Measurements from ENCODE around the gene LRRC27.

DNA sequence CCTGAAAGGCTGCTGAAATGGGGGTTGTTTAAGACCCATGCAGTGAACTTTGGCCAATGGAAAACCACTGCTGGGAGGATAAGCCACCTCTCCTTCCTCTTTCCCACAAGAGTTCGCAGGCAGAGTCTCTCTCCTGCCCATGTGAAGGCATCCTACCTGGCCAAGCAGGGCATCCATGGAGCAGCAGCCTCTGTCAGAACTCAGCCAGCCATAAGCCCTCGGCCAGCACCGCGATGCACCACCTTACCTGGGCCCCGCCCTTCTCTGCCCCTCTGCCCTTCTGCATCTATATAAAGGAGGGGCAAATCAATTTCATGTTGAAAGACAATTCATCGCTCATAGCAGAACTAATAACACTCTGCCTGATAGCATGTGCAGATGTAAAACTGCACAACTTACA lies 18.1 kb upstream of the LRRC27 start:
- TF ChIP-seq, protein P1, sequence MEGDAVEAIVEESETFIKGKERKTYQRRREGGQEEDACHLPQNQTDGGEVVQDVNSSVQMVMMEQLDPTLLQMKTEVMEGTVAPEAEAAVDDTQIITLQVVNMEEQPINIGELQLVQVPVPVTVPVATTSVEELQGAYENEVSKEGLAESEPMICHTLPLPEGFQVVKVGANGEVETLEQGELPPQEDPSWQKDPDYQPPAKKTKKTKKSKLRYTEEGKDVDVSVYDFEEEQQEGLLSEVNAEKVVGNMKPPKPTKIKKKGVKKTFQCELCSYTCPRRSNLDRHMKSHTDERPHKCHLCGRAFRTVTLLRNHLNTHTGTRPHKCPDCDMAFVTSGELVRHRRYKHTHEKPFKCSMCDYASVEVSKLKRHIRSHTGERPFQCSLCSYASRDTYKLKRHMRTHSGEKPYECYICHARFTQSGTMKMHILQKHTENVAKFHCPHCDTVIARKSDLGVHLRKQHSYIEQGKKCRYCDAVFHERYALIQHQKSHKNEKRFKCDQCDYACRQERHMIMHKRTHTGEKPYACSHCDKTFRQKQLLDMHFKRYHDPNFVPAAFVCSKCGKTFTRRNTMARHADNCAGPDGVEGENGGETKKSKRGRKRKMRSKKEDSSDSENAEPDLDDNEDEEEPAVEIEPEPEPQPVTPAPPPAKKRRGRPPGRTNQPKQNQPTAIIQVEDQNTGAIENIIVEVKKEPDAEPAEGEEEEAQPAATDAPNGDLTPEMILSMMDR (IDR thresholded peaks at IDR 0.05; ENCODE audit: insufficient read depth, low read length) = no peak
- TF ChIP-seq POLR2AphosphoS5 (IDR thresholded peaks at IDR 0.05; ENCODE audit: low read depth) (no peak), SPI1 (IDR thresholded peaks at IDR 0.05; ENCODE audit: borderline replicate concordance, low read depth) (no peak)
- TF ChIP-seq, protein P2, sequence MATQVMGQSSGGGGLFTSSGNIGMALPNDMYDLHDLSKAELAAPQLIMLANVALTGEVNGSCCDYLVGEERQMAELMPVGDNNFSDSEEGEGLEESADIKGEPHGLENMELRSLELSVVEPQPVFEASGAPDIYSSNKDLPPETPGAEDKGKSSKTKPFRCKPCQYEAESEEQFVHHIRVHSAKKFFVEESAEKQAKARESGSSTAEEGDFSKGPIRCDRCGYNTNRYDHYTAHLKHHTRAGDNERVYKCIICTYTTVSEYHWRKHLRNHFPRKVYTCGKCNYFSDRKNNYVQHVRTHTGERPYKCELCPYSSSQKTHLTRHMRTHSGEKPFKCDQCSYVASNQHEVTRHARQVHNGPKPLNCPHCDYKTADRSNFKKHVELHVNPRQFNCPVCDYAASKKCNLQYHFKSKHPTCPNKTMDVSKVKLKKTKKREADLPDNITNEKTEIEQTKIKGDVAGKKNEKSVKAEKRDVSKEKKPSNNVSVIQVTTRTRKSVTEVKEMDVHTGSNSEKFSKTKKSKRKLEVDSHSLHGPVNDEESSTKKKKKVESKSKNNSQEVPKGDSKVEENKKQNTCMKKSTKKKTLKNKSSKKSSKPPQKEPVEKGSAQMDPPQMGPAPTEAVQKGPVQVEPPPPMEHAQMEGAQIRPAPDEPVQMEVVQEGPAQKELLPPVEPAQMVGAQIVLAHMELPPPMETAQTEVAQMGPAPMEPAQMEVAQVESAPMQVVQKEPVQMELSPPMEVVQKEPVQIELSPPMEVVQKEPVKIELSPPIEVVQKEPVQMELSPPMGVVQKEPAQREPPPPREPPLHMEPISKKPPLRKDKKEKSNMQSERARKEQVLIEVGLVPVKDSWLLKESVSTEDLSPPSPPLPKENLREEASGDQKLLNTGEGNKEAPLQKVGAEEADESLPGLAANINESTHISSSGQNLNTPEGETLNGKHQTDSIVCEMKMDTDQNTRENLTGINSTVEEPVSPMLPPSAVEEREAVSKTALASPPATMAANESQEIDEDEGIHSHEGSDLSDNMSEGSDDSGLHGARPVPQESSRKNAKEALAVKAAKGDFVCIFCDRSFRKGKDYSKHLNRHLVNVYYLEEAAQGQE (IDR thresholded peaks at IDR 0.05; ENCODE audit: insufficient replicate concordance, low read depth) = no peak

Data from HL-60 (cell line).